ENCODE measurements around the gene MRPL55. TPM values are rescaled to one million over a fixed set of nuclear protein-coding genes. Genes with fewer than 3 reads are reported as not detected.

The MRPL55 gene
- total RNA-seq, 6 experiments from 2014 or later = 48.3 to 55.4 (median 49.6) TPM

- no peak overlapping the region for H3K4me3 Mint-ChIP-seq
- no peaks in the 10 kb centered on the region for H3K36me3 Mint-ChIP-seq (ENCODE audit: low read depth)
- DNase-seq = no peak
- no peaks in the 10 kb centered on the region; the same call in 1 of the 2 replicates for H3K27me3 Mint-ChIP-seq (ENCODE audit: insufficient read depth)
- peaks cover 8% of the 10 kb centered on the region for H3K4me1 Mint-ChIP-seq (ENCODE audit: low read depth)
- no peaks in the 10 kb centered on the region for H3K9me3 Mint-ChIP-seq
- no peak overlapping the region for H3K27ac Mint-ChIP-seq
- TF ChIP-seq CTCF (IDR thresholded peaks at IDR 0.05) = no peak
These were observed 43.2 kb upstream of the MRPL55 start for GRCh38 chr1:228152097-228152917.

- Mint-ChIP-seq H3K27me3 (ENCODE audit: insufficient read depth) (no peaks in the 10 kb centered on the region; the same call in 1 of the 2 replicates), H3K36me3 (ENCODE audit: low read depth) (no peaks in the 10 kb centered on the region), H3K27ac (peak overlapping the region; percentile 72), H3K9me3 (no peaks in the 10 kb centered on the region), H3K4me3 (no peak overlapping the region), H3K4me1 (ENCODE audit: low read depth) (peaks cover 8% of the 10 kb centered on the region)
- DNase-seq = no peak
- TF ChIP-seq CTCF (IDR thresholded peaks at IDR 0.05) = no peak
These were observed 42.3 kb upstream of the MRPL55 start for GRCh38 chr1:228151180-228151925.

DNA sequence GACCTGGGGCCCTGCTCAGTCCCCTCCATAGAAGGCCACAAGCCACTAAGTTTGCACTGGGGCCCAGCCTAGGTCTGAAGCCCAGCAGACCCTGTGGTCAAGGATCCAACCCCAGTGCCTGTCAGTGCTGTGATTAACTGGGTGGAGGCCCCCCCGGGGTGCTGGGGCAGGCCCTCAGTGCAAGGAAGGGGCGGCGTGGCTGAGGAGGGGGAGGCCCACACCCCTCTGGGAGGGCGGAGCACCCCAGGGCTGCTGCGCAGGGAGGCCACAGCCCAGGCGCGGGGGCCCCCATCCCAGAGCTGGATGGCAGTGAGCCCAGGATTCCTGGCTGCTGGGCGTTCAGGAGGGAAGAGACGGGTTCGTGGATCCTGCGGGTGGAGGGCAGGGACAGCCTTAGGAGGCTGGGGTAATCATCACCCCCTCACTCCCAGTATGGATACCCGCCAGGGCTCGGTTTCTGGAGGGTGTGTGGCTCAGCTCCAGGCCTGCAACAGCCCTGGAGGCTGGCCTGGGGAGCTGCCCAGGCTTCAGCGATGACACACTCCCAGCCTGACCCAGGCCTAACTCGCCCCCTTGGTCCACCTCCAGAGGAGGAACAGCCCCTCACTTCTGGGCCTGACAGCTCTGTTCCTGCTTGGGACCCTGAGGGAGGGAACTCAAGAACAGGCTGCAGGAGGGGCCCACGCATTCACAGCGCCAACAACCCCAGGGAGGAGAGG, 41.5 kb upstream of the MRPL55 start:
- TF ChIP-seq CTCF (IDR thresholded peaks at IDR 0.05) = no peak
- H3K4me1 Mint-ChIP-seq (ENCODE audit: low read depth) = peaks cover 8% of the 10 kb centered on the region
- H3K4me3 Mint-ChIP-seq = no peak overlapping the region
- no peaks in the 10 kb centered on the region; the same call in 1 of the 2 replicates for H3K27me3 Mint-ChIP-seq (ENCODE audit: insufficient read depth)
- no peaks in the 10 kb centered on the region for H3K9me3 Mint-ChIP-seq
- H3K36me3 Mint-ChIP-seq (ENCODE audit: low read depth) = no peaks in the 10 kb centered on the region
- DNase-seq = peak; percentile 61
- H3K27ac Mint-ChIP-seq = peak overlapping the region; percentile 72

- no peaks in the 10 kb centered on the region; the same call in 1 of the 2 replicates for H3K27me3 Mint-ChIP-seq (ENCODE audit: insufficient read depth)
- peak overlapping the region; percentile 72; the same call in 1 of the 2 replicates for H3K27ac Mint-ChIP-seq
- no peaks in the 10 kb centered on the region for H3K9me3 Mint-ChIP-seq
- no peak for DNase-seq
- H3K4me3 Mint-ChIP-seq = no peak overlapping the region
- H3K4me1 Mint-ChIP-seq (ENCODE audit: low read depth) = peaks cover 8% of the 10 kb centered on the region
- TF ChIP-seq CTCF (IDR thresholded peaks at IDR 0.05) = no peak
- no peaks in the 10 kb centered on the region for H3K36me3 Mint-ChIP-seq (ENCODE audit: low read depth)
These were observed 41.0 kb upstream of the MRPL55 start for GRCh38 chr1:228150120-228150460.

DNA sequence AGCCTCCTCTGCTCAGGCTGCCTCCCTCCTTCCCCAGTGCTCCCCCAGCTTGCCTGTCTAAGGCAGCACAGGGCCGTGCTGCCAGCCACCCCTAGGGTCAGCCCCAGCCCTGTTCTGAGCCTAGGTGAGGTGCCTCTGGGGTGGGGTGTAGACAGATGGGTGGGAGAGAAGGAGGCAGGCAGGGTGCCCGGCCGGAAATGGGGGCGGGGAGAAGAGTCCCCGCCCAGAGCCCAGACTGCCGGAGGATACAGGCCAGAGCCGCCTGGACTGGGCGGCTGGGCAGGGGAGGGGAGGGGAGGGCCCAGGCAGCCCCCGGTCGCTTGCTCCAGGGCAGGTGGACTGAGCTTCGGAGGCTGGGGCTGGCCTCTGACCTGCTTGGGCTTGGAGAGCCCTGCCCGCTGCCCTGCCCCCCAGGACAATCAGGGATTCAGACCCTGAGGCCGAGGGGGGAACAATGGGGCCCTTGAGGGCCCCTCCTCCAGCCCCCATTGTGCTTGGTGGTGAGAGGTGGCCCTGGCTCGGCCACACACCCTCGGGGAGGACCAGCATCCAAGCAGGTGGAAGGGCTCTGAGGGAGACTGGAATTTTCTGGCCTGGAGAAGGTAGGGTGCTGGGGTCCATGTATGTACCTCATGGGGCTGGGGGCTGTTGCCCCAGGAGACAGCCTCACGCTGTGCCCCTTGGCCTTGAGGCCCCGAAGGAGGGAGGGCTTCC, 40.5 kb upstream of the MRPL55 start, which contains the start of gene GJC2:
Gene GJC2 (plus strand): TSS at position 525 of the 714 bp plus-strand sequence. CDS start 7,829 bp downstream, outside the sequence.
- H3K4me3 Mint-ChIP-seq = no peak within 1 kb of the TSS; the same call in 1 of the 2 replicates

More for the DNA sequence above, 40.5 kb upstream of the MRPL55 start, which contains the start of gene GJC2:
- no peak for DNase-seq
- Mint-ChIP-seq H3K36me3 (ENCODE audit: low read depth) (no peaks in the 10 kb centered on the region), H3K4me1 (ENCODE audit: low read depth) (peaks cover 8% of the 10 kb centered on the region), H3K27ac (peak within 1 kb of the TSS; percentile 72), H3K9me3 (no peaks in the 10 kb centered on the region), H3K27me3 (ENCODE audit: insufficient read depth) (no peaks in the 10 kb centered on the region; the same call in 1 of the 2 replicates)
- TF ChIP-seq CTCF (IDR thresholded peaks at IDR 0.05) = no peak
